Transverse colon (tissue), 4 donors: ENCODE measurements around the gene NABP2.

Experiments used
- EP300 ChIP-seq: sonication (generic); formaldehyde crosslinking; IDR thresholded peaks from one replicate; pipeline ENCODE4 v1.6.1; 2017; ENCODE audit warnings: antibody characterized with exemption, low read depth
- POLR2A ChIP-seq: fragments of 450-650 bp; IDR thresholded peaks from one replicate; pipeline ENCODE4 v1.6.1; 2016; ENCODE audit warnings: antibody characterized with exemption, mild to moderate bottlenecking, moderate library complexity
- POLR2AphosphoS5 ChIP-seq, 3 donors: sonication (generic); formaldehyde crosslinking; IDR thresholded peaks; one replicate each; pipeline ENCODE4 v1.6.1; 2016; ENCODE audit warnings: antibody characterized with exemption in 3 of 3
- TF ChIP-seq, protein P1 (sequence below), 5 experiments: fragments of 200-600 bp in 3 of 5; fragments of 450-650 bp in 2 of 5; sonication (generic) in 3 of 5; IDR thresholded peaks; 1 replicate in 2 of 5; 2 replicates in 3 of 5; pipeline ENCODE4 v1.5.1; 2016 to 2017; ENCODE audit warnings: antibody characterized with exemption in 5 of 5, inconsistent platforms in 3 of 5, mild to moderate bottlenecking in 2 of 5, moderate library complexity in 1 of 5

GRCh38 chr12:56198836-56199235, 25.3 kb upstream of the NABP2 start:
- TF ChIP-seq, protein P1, sequence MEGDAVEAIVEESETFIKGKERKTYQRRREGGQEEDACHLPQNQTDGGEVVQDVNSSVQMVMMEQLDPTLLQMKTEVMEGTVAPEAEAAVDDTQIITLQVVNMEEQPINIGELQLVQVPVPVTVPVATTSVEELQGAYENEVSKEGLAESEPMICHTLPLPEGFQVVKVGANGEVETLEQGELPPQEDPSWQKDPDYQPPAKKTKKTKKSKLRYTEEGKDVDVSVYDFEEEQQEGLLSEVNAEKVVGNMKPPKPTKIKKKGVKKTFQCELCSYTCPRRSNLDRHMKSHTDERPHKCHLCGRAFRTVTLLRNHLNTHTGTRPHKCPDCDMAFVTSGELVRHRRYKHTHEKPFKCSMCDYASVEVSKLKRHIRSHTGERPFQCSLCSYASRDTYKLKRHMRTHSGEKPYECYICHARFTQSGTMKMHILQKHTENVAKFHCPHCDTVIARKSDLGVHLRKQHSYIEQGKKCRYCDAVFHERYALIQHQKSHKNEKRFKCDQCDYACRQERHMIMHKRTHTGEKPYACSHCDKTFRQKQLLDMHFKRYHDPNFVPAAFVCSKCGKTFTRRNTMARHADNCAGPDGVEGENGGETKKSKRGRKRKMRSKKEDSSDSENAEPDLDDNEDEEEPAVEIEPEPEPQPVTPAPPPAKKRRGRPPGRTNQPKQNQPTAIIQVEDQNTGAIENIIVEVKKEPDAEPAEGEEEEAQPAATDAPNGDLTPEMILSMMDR (IDR thresholded peaks at IDR 0.05), result no peak
- no peak for TF ChIP-seq POLR2A
- TF ChIP-seq POLR2AphosphoS5 (IDR thresholded peaks at IDR 0.05), result no peak
- TF ChIP-seq EP300, result no peak
